A673 (cell line): ENCODE data around the gene YBX3.

Experiments used
- EZH2 ChIP-seq: fragments of 200-600 bp; sonication (generic); IDR thresholded peaks from 2 replicates; pipeline ENCODE4 v1.6.1; 2017; ENCODE audit warnings: borderline replicate concordance, low read depth, mild to moderate bottlenecking, mixed read lengths, antibody characterized with exemption, low read length; ENCODE audit not compliant: poor library complexity, severe bottlenecking
- TF ChIP-seq, protein P1 (sequence below): fragments of 300-800, 200-600 bp; sonication (generic); conservative IDR thresholded peaks from 2 replicates; pipeline ENCODE4 v1.5.1; 2017; ENCODE audit warnings: low read depth, mild to moderate bottlenecking, antibody characterized with exemption, low read length, moderate library complexity, mixed read lengths

DNA sequence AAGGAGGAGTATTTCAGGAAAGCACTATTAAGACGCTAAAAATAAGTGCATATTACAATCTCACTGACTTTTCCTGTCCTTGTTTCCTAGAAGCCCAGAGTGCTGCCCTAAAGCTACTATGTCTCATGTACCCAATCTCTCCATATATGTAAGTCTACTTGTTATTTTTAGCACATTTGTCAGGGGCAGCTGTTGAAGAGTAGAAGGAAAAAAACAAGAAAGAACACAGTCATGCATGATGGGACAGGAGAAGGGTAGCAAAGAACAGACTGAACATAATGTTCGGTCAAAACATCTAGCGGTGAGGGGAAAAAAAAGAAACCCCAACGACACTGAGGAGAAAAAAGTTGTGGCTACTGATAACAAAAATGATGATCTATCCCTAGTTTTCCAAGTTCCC is 14.3 kb downstream of the YBX3 start:
- TF ChIP-seq, protein P1, sequence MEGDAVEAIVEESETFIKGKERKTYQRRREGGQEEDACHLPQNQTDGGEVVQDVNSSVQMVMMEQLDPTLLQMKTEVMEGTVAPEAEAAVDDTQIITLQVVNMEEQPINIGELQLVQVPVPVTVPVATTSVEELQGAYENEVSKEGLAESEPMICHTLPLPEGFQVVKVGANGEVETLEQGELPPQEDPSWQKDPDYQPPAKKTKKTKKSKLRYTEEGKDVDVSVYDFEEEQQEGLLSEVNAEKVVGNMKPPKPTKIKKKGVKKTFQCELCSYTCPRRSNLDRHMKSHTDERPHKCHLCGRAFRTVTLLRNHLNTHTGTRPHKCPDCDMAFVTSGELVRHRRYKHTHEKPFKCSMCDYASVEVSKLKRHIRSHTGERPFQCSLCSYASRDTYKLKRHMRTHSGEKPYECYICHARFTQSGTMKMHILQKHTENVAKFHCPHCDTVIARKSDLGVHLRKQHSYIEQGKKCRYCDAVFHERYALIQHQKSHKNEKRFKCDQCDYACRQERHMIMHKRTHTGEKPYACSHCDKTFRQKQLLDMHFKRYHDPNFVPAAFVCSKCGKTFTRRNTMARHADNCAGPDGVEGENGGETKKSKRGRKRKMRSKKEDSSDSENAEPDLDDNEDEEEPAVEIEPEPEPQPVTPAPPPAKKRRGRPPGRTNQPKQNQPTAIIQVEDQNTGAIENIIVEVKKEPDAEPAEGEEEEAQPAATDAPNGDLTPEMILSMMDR, result no peak
- TF ChIP-seq EZH2, result no peak
